Stimulated activated CD8-positive, alpha-beta memory T cell treated with anti-CD3 and anti-CD28 coated beads, Interleukin-4, amount 100 ng/mL, for 24 hours (primary cell): ENCODE results near the gene ELP6.
A peak's percentile ranks its signal among the peaks of the same experiment; 100 is the strongest.

Experiments used
- DNase-seq: peaks from one replicate; pipeline ENCODE4 v3.0.0-alpha.2; 2020; ENCODE audit warnings: low read depth

The ELP6 gene

DNA sequence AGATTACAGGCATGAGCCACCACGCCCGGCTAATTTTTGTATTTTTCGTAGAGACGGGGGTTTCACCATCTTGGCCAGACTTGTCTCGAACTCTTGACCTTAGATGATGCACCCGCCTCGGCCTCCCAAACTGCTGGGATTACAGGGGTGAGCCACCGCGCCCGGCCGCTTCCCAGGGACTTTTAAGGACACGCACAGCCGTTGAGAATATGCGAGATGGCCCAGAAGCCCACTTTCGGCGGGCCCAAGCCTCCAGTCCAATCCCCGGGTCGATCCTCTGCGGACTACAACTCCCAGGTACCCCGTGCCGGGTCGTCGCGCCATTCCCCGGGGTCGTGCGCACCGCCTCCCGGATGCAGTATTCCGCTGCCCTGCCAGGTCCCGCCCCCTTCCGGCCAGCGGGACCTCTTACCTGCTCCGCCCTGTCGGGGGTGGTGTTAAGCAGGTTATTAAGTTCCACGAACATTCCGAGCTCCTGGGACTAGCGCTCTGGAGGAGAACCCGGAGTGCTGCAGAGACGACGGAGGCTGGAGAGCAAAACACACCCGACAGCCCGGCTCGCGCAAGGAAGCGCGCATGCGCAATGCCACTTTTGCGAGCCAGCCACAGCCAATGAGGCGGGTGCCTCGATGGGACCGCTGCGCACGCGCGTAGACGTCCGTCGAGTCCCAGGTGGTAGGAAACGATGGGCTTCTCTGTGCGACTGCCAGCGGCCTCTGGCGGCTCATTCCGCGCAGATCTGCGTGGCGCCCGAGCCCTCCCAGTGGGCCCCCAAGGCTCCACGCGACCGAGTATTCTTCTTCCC lies at the start of gene ELP6:
ELP6 (minus strand) TSS at position 588 of the 805 bp plus-strand sequence; CDS start at position 466, 122 bp downstream.
- peak; percentile 93 for DNase-seq

- no peak for DNase-seq
Observed at GRCh38 chr3:47556351-47556750, 42.8 kb upstream of the ELP6 start.

- DNase-seq, result no peak
Observed at GRCh38 chr3:47554335-47554734, 40.8 kb upstream of the ELP6 start.

GRCh38 chr3:47553407-47553806 lies 39.9 kb upstream of the ELP6 start:
- no peak for DNase-seq

- no peak for DNase-seq
Observed at GRCh38 chr3:47542471-47543173, 29.1 kb upstream of the ELP6 start.

DNA sequence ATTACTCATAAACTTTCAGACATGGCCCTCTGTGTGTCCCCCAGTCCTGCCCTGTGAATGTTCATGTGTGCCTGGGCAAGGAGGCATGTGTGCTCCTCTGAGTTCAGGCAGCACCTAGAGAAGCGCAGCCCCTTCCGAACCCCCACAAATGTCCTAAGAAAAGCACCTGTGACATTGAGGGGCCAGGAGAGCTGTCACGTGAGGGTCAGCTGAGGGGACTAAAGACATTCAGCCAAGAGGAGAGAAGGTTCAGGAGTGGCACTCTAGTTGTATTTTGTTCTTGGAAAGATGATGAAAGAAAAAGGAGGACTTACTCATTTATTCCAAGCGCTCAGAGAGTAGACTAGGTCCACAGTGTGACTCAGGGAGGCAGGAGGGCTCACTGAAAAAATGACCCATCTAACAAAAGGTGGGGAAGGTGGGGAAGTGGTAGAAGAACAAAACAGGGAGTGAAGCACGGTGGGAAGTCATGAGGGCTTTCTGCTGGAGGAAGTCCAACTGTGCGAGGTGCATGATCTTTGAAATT lies 28.1 kb upstream of the ELP6 start:
- DNase-seq, result no peak

DNA sequence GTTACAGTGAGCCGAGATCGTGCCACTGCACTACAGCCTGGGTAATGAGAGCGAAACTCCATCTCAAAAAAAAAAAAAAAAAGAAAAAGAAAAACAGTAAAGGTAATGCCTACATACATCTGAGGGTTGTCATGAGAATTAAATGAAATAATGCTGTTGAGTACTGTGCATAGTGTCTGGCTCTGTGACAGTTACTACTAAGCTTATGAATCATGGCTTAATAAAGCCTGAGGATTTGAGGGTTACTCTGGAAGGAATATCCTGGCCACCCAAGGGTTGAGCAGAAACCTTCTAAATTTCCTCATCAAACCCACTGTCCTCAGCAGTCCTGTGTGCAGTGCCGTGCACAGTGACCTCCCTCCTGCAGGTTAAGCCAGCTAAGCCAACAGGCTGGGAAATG lies 26.8 kb upstream of the ELP6 start:
- no peak for DNase-seq

GRCh38 chr3:47536967-47537366 lies 23.5 kb upstream of the ELP6 start:
- no peak for DNase-seq

DNA sequence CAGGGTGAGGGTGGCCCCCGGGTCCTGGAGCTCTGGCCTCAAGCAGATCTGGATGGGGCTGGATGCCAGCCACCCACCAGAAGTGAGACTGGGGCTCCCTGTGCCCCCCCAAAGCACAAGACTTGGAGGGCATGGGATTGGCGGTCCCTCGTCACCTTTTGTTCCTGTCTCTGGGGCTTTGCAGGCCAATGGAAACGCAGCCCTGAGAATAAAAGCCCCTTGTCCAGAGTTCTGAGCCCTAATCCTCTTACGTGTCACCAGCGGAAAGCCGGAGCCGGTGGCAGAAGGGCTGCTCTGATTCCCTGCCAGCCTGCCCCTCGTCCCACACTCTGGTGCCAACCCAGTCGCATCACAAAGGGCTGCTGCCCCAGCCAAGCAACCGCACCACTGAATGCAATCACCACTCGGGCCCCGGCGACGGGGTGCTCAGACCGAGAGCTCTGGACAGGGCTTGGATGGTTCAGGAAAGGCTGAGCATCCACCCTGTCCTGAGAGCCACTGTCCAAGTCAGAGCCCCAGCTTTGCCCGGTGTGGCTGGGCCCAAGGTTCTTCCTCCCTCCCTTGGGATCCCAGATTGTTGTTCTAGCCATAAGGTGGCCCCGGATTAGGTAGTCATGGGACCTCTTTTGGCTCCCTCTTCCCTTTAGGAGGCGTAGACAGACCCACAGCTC lies 22.8 kb upstream of the ELP6 start:
- DNase-seq, result no peak

DNA sequence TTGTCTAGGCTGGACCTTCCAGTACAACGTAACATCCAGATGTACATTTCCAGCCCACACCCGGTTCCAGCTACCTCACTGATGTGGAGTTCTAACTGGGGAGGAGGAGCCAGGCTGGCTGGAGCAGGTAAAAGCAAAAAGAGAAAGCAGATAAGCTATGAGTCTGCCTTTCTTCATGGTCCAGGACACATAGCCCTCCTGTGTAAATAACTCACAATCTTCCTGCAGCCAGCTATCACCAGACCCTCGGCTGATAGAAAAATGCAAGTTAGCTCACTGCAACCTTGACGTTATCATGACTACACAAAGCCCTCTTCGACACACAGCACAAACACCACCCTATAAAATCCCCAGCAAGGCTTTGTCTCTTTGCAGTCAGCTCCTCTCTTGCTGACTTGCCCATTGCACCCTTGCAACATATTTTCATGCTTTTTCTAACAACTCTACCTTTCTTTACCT lies 20.5 kb upstream of the ELP6 start:
- no peak for DNase-seq

- no peak for DNase-seq
Observed at GRCh38 chr3:47533481-47533880, 20.0 kb upstream of the ELP6 start.

DNA sequence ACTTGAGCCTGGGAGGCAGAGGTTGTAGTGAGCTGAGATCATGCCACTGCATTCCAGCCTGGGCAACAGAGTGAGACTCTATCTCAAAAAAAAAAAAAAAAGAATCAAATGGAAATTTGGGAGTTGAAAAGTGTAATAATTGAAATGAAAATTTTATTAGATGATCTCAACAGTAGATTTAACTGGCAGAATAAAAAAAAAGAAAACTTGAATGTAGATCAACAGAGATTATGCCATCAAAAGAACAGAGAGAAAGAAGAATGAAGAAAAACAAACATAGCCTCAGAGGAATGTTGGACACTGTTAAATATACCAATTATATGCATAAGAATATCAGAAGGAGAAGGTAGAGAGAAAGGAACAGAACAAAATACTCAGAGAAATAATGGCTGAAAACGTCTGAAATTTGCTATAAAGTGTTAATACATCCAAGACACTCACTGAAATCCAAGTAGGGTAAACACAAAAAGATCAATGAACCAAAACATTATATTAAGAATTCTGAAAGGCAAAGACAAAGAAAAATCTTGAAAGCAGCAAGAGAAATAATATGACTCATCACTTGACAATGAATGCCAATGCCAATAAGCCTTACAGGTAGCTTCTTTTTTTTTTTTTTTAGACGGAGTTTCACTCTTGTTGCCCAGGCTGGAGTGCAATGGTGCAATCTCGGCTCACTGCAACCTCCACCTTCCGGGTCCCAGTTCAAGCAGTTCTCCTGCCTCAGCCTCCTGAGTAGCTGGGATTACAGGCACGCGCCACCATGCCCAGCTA lies 14.6 kb upstream of the ELP6 start:
- no peak for DNase-seq

DNA sequence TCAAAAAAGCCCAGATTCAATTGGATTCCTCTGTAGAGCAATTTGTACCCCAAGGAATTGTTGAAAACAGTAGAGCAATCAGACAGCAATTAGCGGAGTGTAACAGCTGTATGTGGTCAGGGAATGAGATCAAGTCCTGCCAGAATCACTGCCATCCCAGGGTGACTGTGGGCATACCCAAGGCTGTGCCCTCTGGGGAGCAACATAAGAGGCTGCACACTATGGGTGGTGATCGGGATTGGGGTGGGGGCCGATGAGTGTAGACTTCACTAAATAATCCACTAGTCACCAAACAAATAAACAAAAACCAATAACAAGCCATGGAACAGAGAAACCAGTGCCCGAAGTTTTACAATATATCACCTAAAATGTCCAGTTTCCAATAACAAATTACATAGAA lies 12.1 kb upstream of the ELP6 start:
- no peak for DNase-seq

DNA sequence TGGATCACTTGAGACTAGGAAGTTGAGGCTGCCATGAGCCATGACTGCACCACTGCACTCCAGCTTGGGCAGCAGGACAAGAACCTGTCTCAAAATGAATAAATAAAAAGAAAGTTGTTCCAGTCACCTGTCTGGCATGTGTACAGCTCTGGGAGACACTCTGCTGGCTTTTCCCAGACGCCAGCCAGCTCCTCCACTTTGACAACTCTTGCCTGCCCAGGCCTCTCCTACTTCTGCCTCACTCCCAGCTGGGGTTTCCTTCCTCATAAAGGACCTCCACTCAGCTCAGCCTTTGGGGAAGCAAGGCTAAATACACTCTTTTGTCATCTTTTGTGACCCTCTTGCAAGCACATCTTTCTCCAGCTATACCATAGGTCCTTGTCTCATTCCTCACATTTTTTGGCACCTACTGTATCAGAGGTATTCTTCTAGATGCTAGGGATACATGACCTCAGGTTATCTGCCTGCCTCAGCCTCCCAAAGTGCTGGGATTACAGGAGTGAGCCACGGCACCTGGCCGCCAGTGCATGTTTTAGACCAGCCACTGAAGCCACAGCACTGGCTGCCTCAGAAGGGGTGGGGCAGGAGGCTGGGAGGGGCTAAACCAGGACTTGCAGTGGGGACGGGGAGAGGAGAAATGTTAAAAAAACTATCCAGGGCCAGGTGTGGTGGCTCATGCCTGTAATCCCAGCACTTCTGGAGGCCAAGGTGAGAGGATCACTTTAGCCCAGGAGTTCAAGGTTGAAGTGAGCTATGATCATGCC lies 10.0 kb upstream of the ELP6 start:
- no peak for DNase-seq

DNA sequence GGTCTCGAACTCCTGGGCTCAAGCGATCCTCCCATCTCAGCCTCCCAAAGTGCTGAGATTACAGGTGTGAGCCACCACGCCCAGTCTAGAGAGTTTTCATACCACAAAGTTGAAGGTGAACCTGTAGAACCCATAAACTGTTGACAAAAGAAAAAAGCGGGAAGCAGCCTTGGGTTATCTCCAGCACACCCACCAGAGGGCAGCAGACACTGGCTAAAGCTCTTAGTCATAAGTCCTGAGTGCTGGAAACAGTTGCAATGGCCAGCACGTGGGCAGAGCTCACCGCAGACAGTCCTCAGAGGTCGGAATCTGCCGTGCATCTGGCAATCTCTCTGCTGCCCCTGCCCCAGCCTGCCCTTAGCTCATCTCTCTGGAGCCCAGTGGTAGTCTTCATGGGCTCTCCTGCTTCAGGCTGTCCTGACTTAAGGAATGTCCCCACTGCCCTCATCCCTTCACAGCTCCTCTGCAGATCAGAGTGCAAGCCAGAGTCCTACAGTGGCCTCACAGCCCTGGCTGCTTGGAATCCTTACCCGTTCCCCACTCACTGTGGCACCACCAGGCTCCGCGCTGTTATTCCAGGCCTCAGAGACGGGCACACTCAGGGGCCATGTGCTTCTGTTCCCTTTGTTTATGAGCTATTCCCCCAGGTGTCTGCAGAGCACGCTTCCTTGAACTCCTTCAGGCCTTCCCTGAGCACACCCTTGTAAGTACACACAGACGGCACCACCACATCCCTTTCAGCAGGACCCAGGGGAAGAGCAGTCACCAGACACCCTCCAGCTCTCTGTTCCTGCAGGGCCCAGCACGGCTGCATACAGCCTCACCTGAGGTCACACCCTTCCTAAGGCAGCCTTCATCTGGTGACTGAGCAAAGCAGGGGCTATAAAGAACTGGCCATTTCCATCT lies 8.8 kb upstream of the ELP6 start:
- DNase-seq, result peak; percentile 56

- no peak for DNase-seq
Observed at GRCh38 chr3:47520756-47521155, 7.2 kb upstream of the ELP6 start.

- no peak for DNase-seq
Observed at GRCh38 chr3:47517937-47518336, 4.4 kb upstream of the ELP6 start.

DNA sequence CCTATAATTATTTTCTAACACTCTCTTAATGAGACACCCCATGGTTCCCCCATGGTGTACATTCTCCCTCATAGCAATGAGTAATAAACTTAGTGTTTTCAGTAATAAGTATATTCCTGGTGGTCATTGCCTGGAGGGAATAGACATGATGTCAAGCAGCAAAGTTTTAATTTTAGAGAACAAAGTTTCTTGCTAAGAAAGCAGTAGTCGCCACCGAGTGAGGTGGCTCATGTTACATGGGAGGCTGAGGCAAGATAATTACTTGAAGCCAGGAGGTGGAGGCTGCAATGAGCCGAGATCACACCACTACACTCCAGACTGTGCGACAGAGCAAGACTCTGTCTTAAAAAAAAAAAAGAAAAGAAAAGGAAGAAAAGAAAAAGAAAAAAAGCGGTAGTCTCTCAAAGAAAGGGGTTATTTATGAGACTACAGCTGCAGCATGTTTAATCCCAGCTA lies 2.4 kb upstream of the ELP6 start:
- no peak for DNase-seq

GRCh38 chr3:47515100-47515499 lies 1.6 kb upstream of the ELP6 start:
- DNase-seq, result no peak
